Stimulated activated memory B cell treated with anti-CD40 and anti-IgM and Interleukin-4, amounts not matched to agents 10 μg/mL and 1 μg/mL and 100 μg/mL, for 72 hours (primary cell): Measurements from ENCODE around the gene TMEM132C.

Experiments used
- ATAC-seq: fragments of 150-1000 bp; cut with Tn5 transposase; 2 replicates; pipeline ENCODE4 v1.10.0; 2021
- H3K27ac Mint-ChIP-seq: one replicate; pipeline ENCODE4 v1.8.0; 2022; ENCODE audit warnings: mild to moderate bottlenecking, mixed read lengths
- H3K27me3 Mint-ChIP-seq: one replicate; pipeline ENCODE4 v1.8.0; 2022; ENCODE audit warnings: mixed read lengths
- H3K36me3 Mint-ChIP-seq: one replicate; pipeline ENCODE4 v1.8.0; 2022; ENCODE audit warnings: mixed read lengths
- H3K4me1 Mint-ChIP-seq: one replicate; pipeline ENCODE4 v1.8.0; 2022; ENCODE audit warnings: mixed read lengths
- H3K4me3 Mint-ChIP-seq: one replicate; pipeline ENCODE4 v1.8.0; 2022; ENCODE audit warnings: mild to moderate bottlenecking, moderate library complexity, mixed read lengths
- H3K9me3 Mint-ChIP-seq: one replicate; pipeline ENCODE4 v1.8.0; 2022; ENCODE audit warnings: mixed read lengths

Gene TMEM132C

GRCh38 chr12:128737292-128737966, 470.5 kb downstream of the TMEM132C start:
- Mint-ChIP-seq H3K4me1 (no peaks in the 10 kb centered on the region), H3K9me3 (peaks cover 9% of the 10 kb centered on the region), H3K27ac (no peak overlapping the region), H3K4me3 (no peak overlapping the region), H3K36me3 (no peaks in the 10 kb centered on the region), H3K27me3 (peaks cover 26% of the 10 kb centered on the region)
- ATAC-seq: no peak

GRCh38 chr12:128743916-128744315, 476.9 kb downstream of the TMEM132C start:
- H3K4me1 Mint-ChIP-seq: no peaks in the 10 kb centered on the region
- peaks cover 30% of the 10 kb centered on the region for H3K27me3 Mint-ChIP-seq
- H3K36me3 Mint-ChIP-seq: no peaks in the 10 kb centered on the region
- peaks cover 10% of the 10 kb centered on the region for H3K9me3 Mint-ChIP-seq
- H3K4me3 Mint-ChIP-seq: no peak overlapping the region
- no peak for ATAC-seq
- no peak overlapping the region for H3K27ac Mint-ChIP-seq

- ATAC-seq: no peak
- Mint-ChIP-seq H3K27me3 (peaks cover 30% of the 10 kb centered on the region), H3K4me3 (no peak overlapping the region), H3K36me3 (no peaks in the 10 kb centered on the region), H3K9me3 (peaks cover 3% of the 10 kb centered on the region), H3K27ac (no peak overlapping the region), H3K4me1 (no peaks in the 10 kb centered on the region)
These were observed 479.1 kb downstream of the TMEM132C start for GRCh38 chr12:128745772-128746689.

- Mint-ChIP-seq H3K27me3 (peaks cover 23% of the 10 kb centered on the region), H3K27ac (no peak overlapping the region), H3K4me3 (no peak overlapping the region), H3K4me1 (no peaks in the 10 kb centered on the region), H3K9me3 (peaks cover 3% of the 10 kb centered on the region), H3K36me3 (no peaks in the 10 kb centered on the region)
- ATAC-seq: no peak
These were observed 480.5 kb downstream of the TMEM132C start for GRCh38 chr12:128747441-128747840.

- no peaks in the 10 kb centered on the region for H3K36me3 Mint-ChIP-seq
- ATAC-seq: no peak
- no peak overlapping the region for H3K4me3 Mint-ChIP-seq
- H3K4me1 Mint-ChIP-seq: no peaks in the 10 kb centered on the region
- no peak overlapping the region for H3K27ac Mint-ChIP-seq
- H3K27me3 Mint-ChIP-seq: peaks cover 15% of the 10 kb centered on the region
- H3K9me3 Mint-ChIP-seq: no peaks in the 10 kb centered on the region
These were observed 485.4 kb downstream of the TMEM132C start for GRCh38 chr12:128752386-128752785.

- no peak for ATAC-seq
These were observed 486.5 kb downstream of the TMEM132C start for GRCh38 chr12:128753438-128753837.

GRCh38 chr12:128754275-128754674, 487.3 kb downstream of the TMEM132C start:
- no peak for ATAC-seq
- Mint-ChIP-seq H3K9me3 (no peaks in the 10 kb centered on the region), H3K27me3 (peaks cover 15% of the 10 kb centered on the region), H3K4me3 (no peak overlapping the region), H3K4me1 (no peaks in the 10 kb centered on the region), H3K27ac (no peak overlapping the region), H3K36me3 (no peaks in the 10 kb centered on the region)

More at GRCh38 chr12:128753438-128753837, 486.5 kb downstream of the TMEM132C start:
- no peak overlapping the region for H3K4me3 Mint-ChIP-seq
- no peaks in the 10 kb centered on the region for H3K36me3 Mint-ChIP-seq
- H3K4me1 Mint-ChIP-seq: no peaks in the 10 kb centered on the region
- no peak overlapping the region for H3K27ac Mint-ChIP-seq
- H3K9me3 Mint-ChIP-seq: no peaks in the 10 kb centered on the region
- H3K27me3 Mint-ChIP-seq: peaks cover 15% of the 10 kb centered on the region

- Mint-ChIP-seq H3K27ac (no peak overlapping the region), H3K9me3 (no peaks in the 10 kb centered on the region), H3K27me3 (peaks cover 24% of the 10 kb centered on the region), H3K4me3 (no peak overlapping the region), H3K36me3 (no peaks in the 10 kb centered on the region), H3K4me1 (no peaks in the 10 kb centered on the region)
- no peak for ATAC-seq
These were observed 488.6 kb downstream of the TMEM132C start for GRCh38 chr12:128755566-128755965.
